Type B pancreatic cell (in vitro differentiated cells): Measurements from ENCODE around the gene HOXB4. TPM values are rescaled to one million over a fixed set of nuclear protein-coding genes. Genes with fewer than 3 reads are reported as not detected.
A peak's percentile ranks its signal among the peaks of the same experiment; 100 is the strongest.

ENCODE experiments used
- DNase-seq: peaks from one replicate; pipeline ENCODE4 v3.0.0; 2021; ENCODE audit warnings: mixed read lengths; ENCODE audit not compliant: unreplicated experiment; ENCODE audit errors: extremely low spot score
- H3K27ac Mint-ChIP-seq: 2 replicates; pipeline ENCODE4 v1.8.0; 2021; ENCODE audit warnings: mild to moderate bottlenecking, mixed read lengths
- H3K27me3 Mint-ChIP-seq: 2 replicates; pipeline ENCODE4 v1.8.0; 2021; ENCODE audit warnings: mixed read lengths
- H3K36me3 Mint-ChIP-seq: 2 replicates; pipeline ENCODE4 v1.8.0; 2021; ENCODE audit warnings: mixed read lengths
- H3K4me1 Mint-ChIP-seq: one replicate; pipeline ENCODE4 v1.8.0; 2021; ENCODE audit warnings: mixed read lengths; ENCODE audit not compliant: unreplicated experiment
- H3K4me3 Mint-ChIP-seq: 2 replicates; pipeline ENCODE4 v1.8.0; 2021; ENCODE audit warnings: mild to moderate bottlenecking, mixed read lengths
- H3K9me3 Mint-ChIP-seq: 2 replicates; pipeline ENCODE4 v1.8.0; 2021; ENCODE audit warnings: mixed read lengths
- total RNA-seq: library from RNA; stranded (reverse); gene quantifications from 2 replicates; pipeline ENCODE4 v1.2.1, GENCODE V29; 2021; ENCODE audit warnings: low replicate concordance
- TF ChIP-seq, protein P1 (sequence below): fragments of 200-600 bp; sonication (generic); conservative IDR thresholded peaks from 2 replicates; pipeline ENCODE4 v1.5.0; 2021; ENCODE audit warnings: antibody characterized with exemption, mild to moderate bottlenecking

HOXB4 gene
- total RNA-seq, 1 donor from 2014 or later, result 27.0 TPM

DNA sequence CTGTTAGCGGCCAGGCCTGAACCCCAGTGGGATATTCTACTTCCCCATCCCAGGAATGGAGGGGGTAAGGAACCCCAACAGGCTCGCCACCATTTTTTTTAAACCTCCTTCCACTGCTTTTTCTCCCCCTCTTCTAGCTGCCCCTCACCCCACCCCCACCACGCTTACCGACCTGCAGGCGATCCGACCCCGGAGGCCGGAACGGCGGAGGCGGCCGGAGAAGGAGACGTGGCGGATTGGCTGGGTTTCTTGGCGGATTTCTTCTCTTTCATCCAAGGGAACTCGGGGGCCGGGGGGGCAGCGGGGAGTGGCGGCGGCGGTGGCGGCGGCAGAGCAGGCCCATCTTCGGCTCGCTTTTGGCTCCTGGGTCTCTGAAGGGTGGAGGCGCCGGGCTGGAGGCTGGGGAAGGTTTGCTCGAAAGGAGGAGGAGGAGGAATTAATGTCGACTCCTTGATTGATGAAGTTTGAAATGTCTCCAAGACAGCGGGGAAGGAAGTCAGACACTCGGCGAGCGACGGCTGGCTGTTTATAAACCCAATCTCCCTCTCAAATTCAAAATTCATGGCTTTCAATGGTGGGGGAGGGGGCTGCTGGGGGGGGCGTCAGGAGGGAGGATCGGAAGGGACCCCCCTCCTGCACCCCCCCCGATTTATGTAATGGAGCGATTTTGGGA is 33.7 kb downstream of the HOXB4 start:
- peaks cover 69% of the 10 kb centered on the region for H3K27me3 Mint-ChIP-seq
- H3K4me1 Mint-ChIP-seq, result peaks cover 54% of the 10 kb centered on the region
- H3K4me3 Mint-ChIP-seq, result peak overlapping the region; percentile 98
- DNase-seq, result peak; percentile 88
- no peaks in the 10 kb centered on the region for H3K9me3 Mint-ChIP-seq
- TF ChIP-seq, protein P1, sequence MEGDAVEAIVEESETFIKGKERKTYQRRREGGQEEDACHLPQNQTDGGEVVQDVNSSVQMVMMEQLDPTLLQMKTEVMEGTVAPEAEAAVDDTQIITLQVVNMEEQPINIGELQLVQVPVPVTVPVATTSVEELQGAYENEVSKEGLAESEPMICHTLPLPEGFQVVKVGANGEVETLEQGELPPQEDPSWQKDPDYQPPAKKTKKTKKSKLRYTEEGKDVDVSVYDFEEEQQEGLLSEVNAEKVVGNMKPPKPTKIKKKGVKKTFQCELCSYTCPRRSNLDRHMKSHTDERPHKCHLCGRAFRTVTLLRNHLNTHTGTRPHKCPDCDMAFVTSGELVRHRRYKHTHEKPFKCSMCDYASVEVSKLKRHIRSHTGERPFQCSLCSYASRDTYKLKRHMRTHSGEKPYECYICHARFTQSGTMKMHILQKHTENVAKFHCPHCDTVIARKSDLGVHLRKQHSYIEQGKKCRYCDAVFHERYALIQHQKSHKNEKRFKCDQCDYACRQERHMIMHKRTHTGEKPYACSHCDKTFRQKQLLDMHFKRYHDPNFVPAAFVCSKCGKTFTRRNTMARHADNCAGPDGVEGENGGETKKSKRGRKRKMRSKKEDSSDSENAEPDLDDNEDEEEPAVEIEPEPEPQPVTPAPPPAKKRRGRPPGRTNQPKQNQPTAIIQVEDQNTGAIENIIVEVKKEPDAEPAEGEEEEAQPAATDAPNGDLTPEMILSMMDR, result no peak
- peaks cover 18% of the 10 kb centered on the region for H3K36me3 Mint-ChIP-seq
- peak overlapping the region; percentile 95 for H3K27ac Mint-ChIP-seq

DNA sequence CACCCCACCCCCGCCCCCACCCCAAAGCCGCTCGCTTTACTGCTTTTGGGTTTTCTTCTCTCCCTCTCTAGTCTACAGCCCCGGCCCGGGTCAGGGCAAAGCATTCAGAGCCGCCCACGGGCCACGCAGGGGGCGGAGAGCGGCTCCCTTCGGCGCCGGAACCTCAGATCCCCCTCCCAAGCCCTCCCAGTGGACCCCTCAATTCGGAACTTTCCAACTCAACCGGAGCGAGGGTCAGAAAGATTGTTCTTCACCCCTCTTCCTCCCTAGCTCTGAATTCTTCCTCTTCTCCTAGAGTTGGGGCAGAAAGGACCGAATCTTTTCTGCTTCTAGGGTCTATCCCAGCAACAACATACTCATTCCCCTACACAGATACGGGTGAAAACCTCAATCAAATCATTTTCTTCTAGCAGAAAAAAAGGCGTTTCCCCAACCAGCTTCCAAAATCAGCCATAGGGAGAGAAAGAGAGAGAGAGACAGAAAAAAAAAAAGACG is 34.2 kb downstream of the HOXB4 start:
- Mint-ChIP-seq H3K36me3 (peaks cover 18% of the 10 kb centered on the region), H3K4me1 (peaks cover 54% of the 10 kb centered on the region), H3K27me3 (peaks cover 65% of the 10 kb centered on the region), H3K9me3 (no peaks in the 10 kb centered on the region), H3K4me3 (peak overlapping the region; percentile 98), H3K27ac (peak overlapping the region; percentile 95)
- DNase-seq, result no peak
- TF ChIP-seq, protein P1, result no peak

DNA sequence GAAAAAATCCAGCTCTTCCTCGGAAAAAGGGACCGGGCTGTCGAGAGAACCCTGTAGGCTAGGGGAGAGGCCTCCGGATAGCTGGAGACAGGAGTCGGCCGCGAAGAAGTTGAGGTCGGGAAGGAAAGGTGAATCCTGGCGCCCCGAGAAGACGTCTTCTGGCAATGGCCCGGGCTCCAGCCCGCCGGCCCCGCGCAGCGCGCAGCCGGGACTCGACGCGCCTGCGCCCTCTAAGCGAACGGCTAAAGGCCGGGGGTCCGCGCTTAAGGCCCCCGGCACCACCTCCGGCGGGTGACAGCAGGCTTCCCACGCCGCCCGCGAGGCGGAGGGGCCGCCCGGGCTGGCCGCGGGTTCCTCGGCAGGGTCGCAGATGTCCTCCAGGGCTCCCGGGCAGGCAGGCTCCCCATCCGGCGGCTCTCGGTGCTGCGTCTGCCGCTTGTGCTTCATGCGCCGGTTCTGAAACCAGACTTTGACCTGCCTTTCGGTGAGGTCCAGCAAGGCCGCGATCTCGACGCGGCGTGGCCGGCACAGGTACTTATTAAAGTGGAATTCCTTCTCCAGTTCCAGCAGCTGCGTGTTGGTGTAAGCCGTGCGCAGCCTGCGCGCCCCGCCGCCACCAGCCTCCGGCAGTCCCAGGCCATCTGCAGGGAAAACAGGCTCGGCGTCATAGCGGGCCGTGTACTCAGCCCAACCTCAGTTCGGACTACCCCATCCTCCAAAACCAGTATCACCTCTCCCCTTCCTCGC is 34.9 kb downstream of the HOXB4 start:
- Mint-ChIP-seq H3K27me3 (peaks cover 61% of the 10 kb centered on the region), H3K4me3 (peak overlapping the region; percentile 98)
- TF ChIP-seq, protein P1, result peak; percentile 42

DNA sequence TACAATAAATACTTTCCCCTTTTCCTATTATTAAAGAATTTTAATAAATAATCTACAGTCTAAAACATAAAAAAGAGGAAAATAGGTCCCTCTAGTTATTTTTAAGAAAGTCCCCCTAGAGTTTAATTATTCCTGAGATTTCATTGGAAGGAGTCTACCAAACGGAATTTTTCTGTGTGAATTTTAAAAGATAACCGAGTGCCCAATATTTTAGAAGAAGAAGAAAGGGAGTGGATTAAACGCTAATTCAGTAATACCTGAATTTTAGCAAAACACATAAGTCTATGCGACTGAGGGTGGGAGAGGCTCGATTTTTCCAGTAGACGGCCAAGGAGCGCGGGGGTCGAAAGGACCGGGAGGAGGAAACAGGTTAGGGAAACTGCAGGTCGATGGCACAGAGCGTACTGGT is 35.4 kb downstream of the HOXB4 start:
- Mint-ChIP-seq H3K36me3 (peaks cover 18% of the 10 kb centered on the region), H3K9me3 (no peaks in the 10 kb centered on the region), H3K27me3 (peaks cover 57% of the 10 kb centered on the region), H3K4me1 (peaks cover 45% of the 10 kb centered on the region), H3K4me3 (peak overlapping the region; percentile 94), H3K27ac (peak overlapping the region; percentile 94)
- no peak for DNase-seq
- TF ChIP-seq, protein P1, result no peak

More for the DNA sequence above, 34.9 kb downstream of the HOXB4 start:
- DNase-seq, result no peak
- H3K4me1 Mint-ChIP-seq, result peaks cover 50% of the 10 kb centered on the region
- peak overlapping the region; percentile 95 for H3K27ac Mint-ChIP-seq
- H3K9me3 Mint-ChIP-seq, result no peaks in the 10 kb centered on the region
- H3K36me3 Mint-ChIP-seq, result peaks cover 18% of the 10 kb centered on the region

DNA sequence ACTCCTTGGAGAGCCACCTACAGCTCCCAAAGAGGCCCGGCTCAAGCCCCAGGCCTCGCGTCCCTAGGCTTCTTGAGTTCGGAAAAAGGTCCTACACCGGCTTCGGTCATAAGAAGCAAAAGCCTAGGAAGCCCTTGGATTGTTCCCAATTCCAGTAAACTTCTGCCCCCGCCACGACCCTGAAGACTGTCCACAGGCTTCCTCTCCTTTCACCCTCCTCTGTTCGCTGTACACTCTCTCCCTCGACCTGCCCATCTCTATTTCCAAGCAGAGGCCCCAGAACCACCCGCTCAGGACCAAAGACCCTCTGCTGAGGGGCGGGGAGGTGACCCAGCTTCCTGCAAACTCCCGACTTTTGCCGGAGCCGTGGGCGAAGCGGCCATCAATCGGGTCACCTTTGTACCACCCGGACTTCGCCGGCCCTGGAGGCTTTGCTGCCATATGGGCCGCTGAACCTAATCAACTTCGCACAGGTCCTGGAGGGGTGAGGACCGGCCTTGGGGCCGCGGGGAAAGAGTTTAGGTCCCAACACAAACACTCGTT is 36.0 kb downstream of the HOXB4 start:
- peaks cover 57% of the 10 kb centered on the region for H3K27me3 Mint-ChIP-seq
- H3K4me1 Mint-ChIP-seq, result peaks cover 44% of the 10 kb centered on the region
- no peaks in the 10 kb centered on the region for H3K9me3 Mint-ChIP-seq
- DNase-seq, result no peak
- peaks cover 23% of the 10 kb centered on the region for H3K36me3 Mint-ChIP-seq
- peak overlapping the region; percentile 92 for H3K4me3 Mint-ChIP-seq
- H3K27ac Mint-ChIP-seq, result peak overlapping the region; percentile 93
- TF ChIP-seq, protein P1, result no peak
